Endometrium (tissue), 2 donors: Measurements from ENCODE around the gene GPR55.

Experiments used
- FAIRE-seq: peaks from 2 replicates; lab custom pipeline; 2012; peaks lifted over from hg19 to GRCh38; lab: Jason Lieb, UNC
- donor health status: control.
- donor health status: control.

The GPR55 gene

GRCh38 chr2:230866756-230867523, 58.1 kb downstream of the GPR55 start:
- no peak for FAIRE-seq

DNA sequence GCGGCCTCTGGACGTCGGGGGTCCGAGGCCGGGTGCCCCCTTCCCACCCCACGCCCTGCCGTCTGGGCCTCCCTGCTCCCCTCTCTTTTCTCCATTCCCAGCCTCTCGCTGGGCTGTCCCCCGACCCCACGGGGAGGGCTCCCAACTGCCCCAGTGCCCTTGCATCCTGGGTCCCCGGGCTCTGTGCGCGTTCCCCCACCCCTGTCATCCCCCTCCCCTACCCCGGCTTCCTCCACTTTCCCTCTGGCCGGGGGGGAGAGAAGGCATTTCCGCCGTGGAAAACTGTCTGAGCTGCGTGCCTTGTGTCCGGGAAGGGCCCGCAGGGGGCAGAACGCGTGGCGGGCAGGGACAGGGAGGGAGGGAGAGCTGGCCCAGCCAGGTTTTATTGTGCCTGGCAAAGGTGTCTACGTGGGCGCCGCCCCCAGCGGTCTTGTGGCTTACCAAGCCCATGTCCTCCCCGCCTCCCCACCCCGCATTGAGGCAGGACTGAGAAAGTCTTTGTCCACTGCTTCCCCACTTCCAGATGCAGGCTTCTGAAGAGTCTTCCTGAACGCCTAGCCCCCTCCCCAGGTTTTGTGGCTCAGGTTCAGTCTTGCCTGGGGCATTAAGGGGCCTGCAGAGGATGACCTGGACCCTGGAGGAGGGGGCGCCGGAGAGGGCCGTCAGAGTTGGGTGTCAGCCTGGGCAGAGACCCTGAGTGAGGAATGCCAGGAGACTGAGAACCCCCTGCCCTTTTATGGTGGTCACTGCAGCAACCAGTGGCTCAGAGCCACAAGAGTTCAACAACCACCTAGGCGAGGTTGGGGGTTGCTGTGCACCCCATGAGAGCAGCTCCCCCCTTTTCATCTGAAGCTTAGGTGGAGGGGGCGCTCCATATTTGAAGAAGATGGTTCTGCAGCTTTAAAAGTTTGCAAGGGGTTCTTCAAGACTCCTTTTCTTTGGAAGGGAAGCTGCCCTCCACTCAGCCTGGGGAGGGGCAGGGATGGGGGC, 59.0 kb downstream of the GPR55 start:
- FAIRE-seq = no peak

GRCh38 chr2:230865307-230865765, 59.7 kb downstream of the GPR55 start:
- FAIRE-seq = no peak

GRCh38 chr2:230864605-230865306, 60.3 kb downstream of the GPR55 start, which contains the start of gene ITM2C:
Gene ITM2C (plus strand): TSS chr2:230864942. CDS start chr2:230865026, 84 bp downstream.
- no peak for FAIRE-seq

- FAIRE-seq = no peak
Observed at GRCh38 chr2:230864122-230864604, 60.9 kb downstream of the GPR55 start.

DNA sequence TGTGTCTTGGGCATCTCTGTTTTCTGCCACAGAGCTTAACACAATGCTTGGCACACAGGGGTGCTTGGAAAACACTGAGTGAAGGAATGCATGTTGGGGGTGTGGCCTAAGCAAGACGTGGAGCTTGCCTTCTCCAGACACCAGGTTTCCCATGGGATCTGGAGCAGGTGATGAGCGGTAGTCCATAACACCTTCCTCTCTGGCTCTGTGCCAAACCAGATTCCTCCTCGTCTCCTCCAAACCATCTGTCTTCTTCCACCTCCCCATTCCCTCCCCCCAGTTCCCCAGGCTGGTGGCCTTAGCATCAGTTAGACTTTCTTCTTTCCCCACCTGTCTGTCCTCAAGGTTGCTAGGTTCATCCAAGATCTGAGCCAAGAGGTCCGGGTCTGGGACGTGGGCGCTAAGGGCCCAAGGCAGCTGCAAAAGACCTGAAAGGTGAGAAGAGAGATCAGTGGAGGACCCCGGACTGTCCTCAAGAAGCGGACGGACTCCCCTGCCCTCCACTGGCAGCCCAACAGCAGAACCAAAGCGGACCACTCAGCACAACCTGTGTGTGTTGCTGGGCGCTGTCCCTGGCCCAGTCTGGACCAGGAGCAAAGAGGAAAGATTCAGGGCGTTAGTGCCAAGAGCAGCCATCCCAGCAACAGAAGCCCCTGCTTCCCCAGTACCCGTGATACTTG, 61.5 kb downstream of the GPR55 start:
- no peak for FAIRE-seq

GRCh38 chr2:230863031-230863430, 62.0 kb downstream of the GPR55 start:
- no peak for FAIRE-seq

- no peak for FAIRE-seq
Observed at GRCh38 chr2:230862292-230862691, 62.8 kb downstream of the GPR55 start.

- no peak for FAIRE-seq
Observed at GRCh38 chr2:230861552-230862255, 63.3 kb downstream of the GPR55 start.
